Measurements from ENCODE around the gene WDFY1. TPM values are rescaled to one million over a fixed set of nuclear protein-coding genes. Genes with fewer than 3 reads are reported as not detected.

Gene WDFY1
- total and polyA plus RNA-seq, 2 experiments from 2014 or later: 54.5 to 127 TPM

GRCh38 chr2:223981241-223981640 lies 36.1 kb upstream of the WDFY1 start (continued):
- TF ChIP-seq, protein P1, sequence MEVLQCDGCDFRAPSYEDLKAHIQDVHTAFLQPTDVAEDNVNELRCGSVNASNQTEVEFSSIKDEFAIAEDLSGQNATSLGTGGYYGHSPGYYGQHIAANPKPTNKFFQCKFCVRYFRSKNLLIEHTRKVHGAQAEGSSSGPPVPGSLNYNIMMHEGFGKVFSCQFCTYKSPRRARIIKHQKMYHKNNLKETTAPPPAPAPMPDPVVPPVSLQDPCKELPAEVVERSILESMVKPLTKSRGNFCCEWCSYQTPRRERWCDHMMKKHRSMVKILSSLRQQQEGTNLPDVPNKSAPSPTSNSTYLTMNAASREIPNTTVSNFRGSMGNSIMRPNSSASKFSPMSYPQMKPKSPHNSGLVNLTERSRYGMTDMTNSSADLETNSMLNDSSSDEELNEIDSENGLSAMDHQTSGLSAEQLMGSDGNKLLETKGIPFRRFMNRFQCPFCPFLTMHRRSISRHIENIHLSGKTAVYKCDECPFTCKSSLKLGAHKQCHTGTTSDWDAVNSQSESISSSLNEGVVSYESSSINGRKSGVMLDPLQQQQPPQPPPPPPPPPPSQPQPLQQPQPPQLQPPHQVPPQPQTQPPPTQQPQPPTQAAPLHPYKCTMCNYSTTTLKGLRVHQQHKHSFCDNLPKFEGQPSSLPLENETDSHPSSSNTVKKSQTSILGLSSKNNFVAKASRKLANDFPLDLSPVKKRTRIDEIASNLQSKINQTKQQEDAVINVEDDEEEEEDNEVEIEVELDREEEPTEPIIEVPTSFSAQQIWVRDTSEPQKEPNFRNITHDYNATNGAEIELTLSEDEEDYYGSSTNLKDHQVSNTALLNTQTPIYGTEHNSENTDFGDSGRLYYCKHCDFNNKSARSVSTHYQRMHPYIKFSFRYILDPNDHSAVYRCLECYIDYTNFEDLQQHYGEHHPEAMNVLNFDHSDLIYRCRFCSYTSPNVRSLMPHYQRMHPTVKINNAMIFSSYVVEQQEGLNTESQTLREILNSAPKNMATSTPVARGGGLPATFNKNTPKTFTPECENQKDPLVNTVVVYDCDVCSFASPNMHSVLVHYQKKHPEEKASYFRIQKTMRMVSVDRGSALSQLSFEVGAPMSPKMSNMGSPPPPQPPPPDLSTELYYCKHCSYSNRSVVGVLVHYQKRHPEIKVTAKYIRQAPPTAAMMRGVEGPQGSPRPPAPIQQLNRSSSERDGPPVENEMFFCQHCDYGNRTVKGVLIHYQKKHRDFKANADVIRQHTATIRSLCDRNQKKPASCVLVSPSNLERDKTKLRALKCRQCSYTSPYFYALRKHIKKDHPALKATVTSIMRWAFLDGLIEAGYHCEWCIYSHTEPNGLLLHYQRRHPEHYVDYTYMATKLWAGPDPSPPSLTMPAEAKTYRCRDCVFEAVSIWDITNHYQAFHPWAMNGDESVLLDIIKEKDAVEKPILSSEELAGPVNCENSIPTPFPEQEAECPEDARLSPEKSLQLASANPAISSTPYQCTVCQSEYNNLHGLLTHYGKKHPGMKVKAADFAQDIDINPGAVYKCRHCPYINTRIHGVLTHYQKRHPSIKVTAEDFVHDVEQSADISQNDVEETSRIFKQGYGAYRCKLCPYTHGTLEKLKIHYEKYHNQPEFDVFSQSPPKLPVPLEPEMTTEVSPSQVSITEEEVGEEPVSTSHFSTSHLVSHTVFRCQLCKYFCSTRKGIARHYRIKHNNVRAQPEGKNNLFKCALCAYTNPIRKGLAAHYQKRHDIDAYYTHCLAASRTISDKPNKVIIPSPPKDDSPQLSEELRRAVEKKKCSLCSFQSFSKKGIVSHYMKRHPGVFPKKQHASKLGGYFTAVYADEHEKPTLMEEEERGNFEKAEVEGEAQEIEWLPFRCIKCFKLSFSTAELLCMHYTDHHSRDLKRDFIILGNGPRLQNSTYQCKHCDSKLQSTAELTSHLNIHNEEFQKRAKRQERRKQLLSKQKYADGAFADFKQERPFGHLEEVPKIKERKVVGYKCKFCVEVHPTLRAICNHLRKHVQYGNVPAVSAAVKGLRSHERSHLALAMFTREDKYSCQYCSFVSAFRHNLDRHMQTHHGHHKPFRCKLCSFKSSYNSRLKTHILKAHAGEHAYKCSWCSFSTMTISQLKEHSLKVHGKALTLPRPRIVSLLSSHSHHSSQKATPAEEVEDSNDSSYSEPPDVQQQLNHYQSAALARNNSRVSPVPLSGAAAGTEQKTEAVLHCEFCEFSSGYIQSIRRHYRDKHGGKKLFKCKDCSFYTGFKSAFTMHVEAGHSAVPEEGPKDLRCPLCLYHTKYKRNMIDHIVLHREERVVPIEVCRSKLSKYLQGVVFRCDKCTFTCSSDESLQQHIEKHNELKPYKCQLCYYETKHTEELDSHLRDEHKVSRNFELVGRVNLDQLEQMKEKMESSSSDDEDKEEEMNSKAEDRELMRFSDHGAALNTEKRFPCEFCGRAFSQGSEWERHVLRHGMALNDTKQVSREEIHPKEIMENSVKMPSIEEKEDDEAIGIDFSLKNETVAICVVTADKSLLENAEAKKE (CRISPR knock-in tag; IDR thresholded peaks at IDR 0.05): no peak
- TF ChIP-seq NANOG (IDR thresholded peaks at IDR 0.05; ENCODE audit: borderline replicate concordance): no peak
- TF ChIP-seq ZNF331 (CRISPR knock-in tag; IDR thresholded peaks at IDR 0.05; ENCODE audit: low read depth): no peak
- TF ChIP-seq ETS1 (IDR thresholded peaks at IDR 0.05): no peak

GRCh38 chr2:223980803-223981202 lies 35.7 kb upstream of the WDFY1 start:
- Histone ChIP-seq H4K20me1 (replicated peaks; ENCODE audit: insufficient read depth) (no peaks in the 10 kb centered on the region), H3K27me3 (ENCODE audit: insufficient read depth) (no peaks in the 10 kb centered on the region), H3K9me2 (ENCODE audit: insufficient read depth) (no peaks in the 10 kb centered on the region), H3K36me3 (ENCODE audit: insufficient read depth) (peaks cover 11% of the 10 kb centered on the region), H3K4me3 (no peak overlapping the region), H2AFZ (no peak overlapping the region), H3K4me1 (ENCODE audit: insufficient read depth) (no peaks in the 10 kb centered on the region), H3K4me2 (no peak overlapping the region), H3K79me2 (replicated peaks; ENCODE audit: insufficient read depth) (no peaks in the 10 kb centered on the region), H3F3A (replicated peaks; ENCODE audit: low read depth) (no peaks in the 10 kb centered on the region), H3K27ac (ENCODE audit: low read depth) (no peak overlapping the region)
- no peaks in the 10 kb centered on the region for H3K27me3 Mint-ChIP-seq (ENCODE audit: insufficient read depth, low read depth, poor library complexity)
- H3K36me3 Mint-ChIP-seq (ENCODE audit: low read depth): peaks cover 9% of the 10 kb centered on the region; the same call in 2 of the 3 replicates
- no peaks in the 10 kb centered on the region for H3K4me1 Mint-ChIP-seq
- no peak overlapping the region for H3K4me3 Mint-ChIP-seq
- no peaks in the 10 kb centered on the region for H3K9me3 Mint-ChIP-seq
- no peak overlapping the region for H3K27ac Mint-ChIP-seq
- no peak for DNase-seq (ENCODE audit: low spot score)
- no peak for ATAC-seq
- TF ChIP-seq ZNF331 (CRISPR knock-in tag; IDR thresholded peaks at IDR 0.05; ENCODE audit: low read depth) (no peak), POLR2AphosphoS5 (IDR thresholded peaks at IDR 0.05; ENCODE audit: low read depth) (no peak), STAT1 (IDR thresholded peaks at IDR 0.05; ENCODE audit: unreplicated experiment) (no peak), JUNB (IDR thresholded peaks at IDR 0.05; ENCODE audit: unreplicated experiment) (no peak), CREB1 (CRISPR knock-in tag; IDR thresholded peaks at IDR 0.05; ENCODE audit: low read depth) (no peak), EZH2 (IDR thresholded peaks at IDR 0.05; ENCODE audit: low read depth, unreplicated experiment) (no peak)
- TF ChIP-seq, protein P1 (CRISPR knock-in tag; IDR thresholded peaks at IDR 0.05): no peak

Measured in GM23338 (cell line).